Measurements from ENCODE around the gene AATF. TPM values are rescaled to one million over a fixed set of nuclear protein-coding genes. Genes with fewer than 3 reads are reported as not detected.

Gene AATF
- total RNA-seq, 5 donors from 2014 or later (not counting 1 experiment from before 2014, with no cell fraction given), result 52.5 to 65.0 (median 59.7) TPM

GRCh38 chr17:37062021-37062420, 113.3 kb downstream of the AATF start:
- Mint-ChIP-seq H3K27ac (no peak overlapping the region), H3K4me1 (no peaks in the 10 kb centered on the region), H3K9me3 (no peaks in the 10 kb centered on the region), H3K4me3 (no peak overlapping the region), H3K27me3 (no peaks in the 10 kb centered on the region), H3K36me3 (peaks cover 7% of the 10 kb centered on the region)
- Histone ChIP-seq H3K4me1 (ENCODE audit: control insufficient read depth in 1 of 2, extremely low read depth in 1 of 2, insufficient read depth in 2 of 2, low read length in 2 of 2) (no peaks in the 10 kb centered on the region), H3K4me3 (ENCODE audit: control insufficient read depth in 1 of 2, extremely low read depth in 1 of 2, low read length in 1 of 2) (no peak overlapping the region), H3K27ac (ENCODE audit: low read length) (no peak overlapping the region), H3K9me3 (no peaks in the 10 kb centered on the region), H3K36me3 (ENCODE audit: control insufficient read depth in 2 of 2, extremely low read depth in 1 of 2, insufficient read depth in 1 of 2, low read length in 1 of 2) (peaks cover 3 to 8% of the 10 kb centered on the region in 2 donors), H3K27me3 (replicated peaks in 1 of 2; ENCODE audit: control insufficient read depth in 2 of 2, extremely low read depth in 1 of 2, insufficient read depth in 2 of 2, low read length in 1 of 2) (peaks cover 2 to 6% of the 10 kb centered on the region in 2 experiments)
- WGBS (ENCODE audit: insufficient coverage), result 82% methylated on average over 6 of the region's 9 CpGs
- CTCF ChIA-PET, result interaction anchor here in 1 of 2 donors (0.5 kb wide), 1 partner anchor 572 kb away, joined by 3 read pairs; no protein-coding TSS in a partner anchor
- POLR2A ChIA-PET, result no interaction called here
- ATAC-seq (replicated peaks in 1 of 4) (no peak), DNase-seq (no peak)

DNA sequence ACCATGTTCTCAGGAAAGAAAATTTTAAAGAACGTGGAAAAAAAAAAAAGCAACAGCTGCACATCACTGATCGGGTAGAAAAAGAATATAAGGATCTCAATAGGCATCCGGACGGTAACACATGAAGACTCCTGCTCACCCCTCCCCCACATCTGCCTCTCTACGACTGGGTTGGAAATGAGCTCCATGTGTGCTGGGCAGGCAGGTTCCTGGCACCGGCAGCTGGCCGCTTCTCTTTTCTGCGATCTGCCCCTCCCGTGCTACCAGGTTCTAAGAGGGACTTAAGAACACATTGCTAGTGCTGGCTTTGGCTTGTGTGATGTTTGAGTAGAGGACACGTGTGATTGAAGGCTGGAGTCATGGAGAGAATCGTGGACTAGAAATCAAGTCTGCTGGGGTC, 115.5 kb downstream of the AATF start:
- H3K36me3 ChIP-seq (ENCODE audit: control insufficient read depth in 2 of 2, extremely low read depth in 1 of 2, insufficient read depth in 1 of 2, low read length in 1 of 2), result no peaks in the 10 kb centered on the region
- Mint-ChIP-seq H3K36me3 (no peaks in the 10 kb centered on the region), H3K4me3 (no peak overlapping the region), H3K27me3 (no peaks in the 10 kb centered on the region), H3K9me3 (no peaks in the 10 kb centered on the region), H3K4me1 (no peaks in the 10 kb centered on the region), H3K27ac (no peak overlapping the region)
- ATAC-seq (replicated peaks in 1 of 4), result no peak
- no peaks in the 10 kb centered on the region for H3K9me3 ChIP-seq
- H3K4me3 ChIP-seq (ENCODE audit: control insufficient read depth in 1 of 2, extremely low read depth in 1 of 2, low read length in 1 of 2), result no peak overlapping the region
- DNase-seq, result no peak
- 90% methylated on average over 6 of the region's 11 CpGs for WGBS (ENCODE audit: insufficient coverage)
- no peaks in the 10 kb centered on the region for H3K4me1 ChIP-seq (ENCODE audit: control insufficient read depth in 1 of 2, extremely low read depth in 1 of 2, insufficient read depth in 2 of 2, low read length in 2 of 2)
- CTCF ChIA-PET, result no interaction called here
- no peak overlapping the region for H3K27ac ChIP-seq (ENCODE audit: low read length)
- H3K27me3 ChIP-seq (replicated peaks in 1 of 2; ENCODE audit: control insufficient read depth in 2 of 2, extremely low read depth in 1 of 2, insufficient read depth in 2 of 2, low read length in 1 of 2), result peaks cover 2 to 8% of the 10 kb centered on the region in 2 experiments
- POLR2A ChIA-PET, result no interaction called here

DNA sequence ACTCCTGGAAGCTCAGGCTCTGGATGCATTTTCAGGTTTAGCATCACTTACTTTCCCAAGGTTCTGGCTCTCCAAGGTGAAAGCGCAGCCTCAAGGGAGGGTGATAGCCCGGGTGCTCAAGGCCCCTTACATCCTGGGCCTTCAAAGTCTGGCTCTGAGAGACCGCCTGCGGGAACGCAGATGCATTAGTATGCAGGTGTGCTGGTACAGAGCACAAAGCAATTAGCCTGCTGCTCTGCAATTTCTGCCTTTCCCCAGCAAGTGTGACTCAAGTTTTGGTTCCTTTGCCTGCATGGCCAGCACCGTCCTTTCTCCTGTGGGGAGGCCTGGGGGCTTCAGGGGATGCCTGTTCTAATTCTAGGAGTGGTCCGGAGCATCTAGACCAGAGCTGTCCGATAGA, 116.2 kb downstream of the AATF start:
- Histone ChIP-seq H3K36me3 (ENCODE audit: control insufficient read depth in 2 of 2, extremely low read depth in 1 of 2, insufficient read depth in 1 of 2, low read length in 1 of 2) (no peaks in the 10 kb centered on the region), H3K9me3 (no peaks in the 10 kb centered on the region), H3K4me3 (ENCODE audit: control insufficient read depth in 1 of 2, extremely low read depth in 1 of 2, low read length in 1 of 2) (no peak overlapping the region), H3K4me1 (ENCODE audit: control insufficient read depth in 1 of 2, extremely low read depth in 1 of 2, insufficient read depth in 2 of 2, low read length in 2 of 2) (no peaks in the 10 kb centered on the region), H3K27ac (ENCODE audit: low read length) (no peak overlapping the region), H3K27me3 (replicated peaks in 1 of 2; ENCODE audit: control insufficient read depth in 2 of 2, extremely low read depth in 1 of 2, insufficient read depth in 2 of 2, low read length in 1 of 2) (peaks cover 2 to 8% of the 10 kb centered on the region in 2 experiments)
- no peaks in the 10 kb centered on the region for H3K9me3 Mint-ChIP-seq
- H3K4me1 Mint-ChIP-seq, result no peaks in the 10 kb centered on the region
- POLR2A ChIA-PET, result no interaction called here
- CTCF ChIA-PET, result no interaction called here
- DNase-seq, result no peak
- H3K36me3 Mint-ChIP-seq, result no peaks in the 10 kb centered on the region
- no peak overlapping the region for H3K27ac Mint-ChIP-seq
- H3K27me3 Mint-ChIP-seq, result no peaks in the 10 kb centered on the region
- ATAC-seq (replicated peaks in 1 of 4), result no peak
- no peak overlapping the region for H3K4me3 Mint-ChIP-seq
- WGBS (ENCODE audit: insufficient coverage), result 90% methylated on average over 8 of the region's 8 CpGs

GRCh38 chr17:37065486-37066321, 117.0 kb downstream of the AATF start:
- Mint-ChIP-seq H3K27me3 (no peaks in the 10 kb centered on the region), H3K9me3 (no peaks in the 10 kb centered on the region), H3K4me3 (no peak overlapping the region), H3K27ac (no peak overlapping the region), H3K4me1 (no peaks in the 10 kb centered on the region), H3K36me3 (no peaks in the 10 kb centered on the region)
- ATAC-seq (replicated peaks in 1 of 4) (no peak), DNase-seq (no peak)
- WGBS (ENCODE audit: insufficient coverage), result 68% methylated on average over 13 of the region's 23 CpGs
- Histone ChIP-seq H3K27me3 (replicated peaks in 1 of 2; ENCODE audit: control insufficient read depth in 2 of 2, extremely low read depth in 1 of 2, insufficient read depth in 2 of 2, low read length in 1 of 2) (peaks cover 2 to 8% of the 10 kb centered on the region in 2 experiments), H3K36me3 (ENCODE audit: control insufficient read depth in 2 of 2, extremely low read depth in 1 of 2, insufficient read depth in 1 of 2, low read length in 1 of 2) (no peaks in the 10 kb centered on the region), H3K4me1 (ENCODE audit: control insufficient read depth in 1 of 2, extremely low read depth in 1 of 2, insufficient read depth in 2 of 2, low read length in 2 of 2) (no peaks in the 10 kb centered on the region), H3K4me3 (ENCODE audit: control insufficient read depth in 1 of 2, extremely low read depth in 1 of 2, low read length in 1 of 2) (no peak overlapping the region), H3K9me3 (no peaks in the 10 kb centered on the region), H3K27ac (ENCODE audit: low read length) (no peak overlapping the region)
- CTCF ChIA-PET, result no interaction called here
- POLR2A ChIA-PET, result no interaction called here

GRCh38 chr17:37066322-37067255, 117.8 kb downstream of the AATF start:
- DNase-seq, result no peak
- Mint-ChIP-seq H3K9me3 (no peaks in the 10 kb centered on the region), H3K4me3 (no peak overlapping the region), H3K4me1 (no peaks in the 10 kb centered on the region), H3K36me3 (no peaks in the 10 kb centered on the region), H3K27me3 (no peaks in the 10 kb centered on the region), H3K27ac (no peak overlapping the region)
- no peak for ATAC-seq (replicated peaks in 1 of 4)
- Histone ChIP-seq H3K9me3 (no peaks in the 10 kb centered on the region), H3K36me3 (ENCODE audit: control insufficient read depth in 2 of 2, extremely low read depth in 1 of 2, insufficient read depth in 1 of 2, low read length in 1 of 2) (no peaks in the 10 kb centered on the region), H3K4me3 (ENCODE audit: control insufficient read depth in 1 of 2, extremely low read depth in 1 of 2, low read length in 1 of 2) (no peak overlapping the region), H3K27ac (ENCODE audit: low read length) (no peak overlapping the region), H3K27me3 (replicated peaks in 1 of 2; ENCODE audit: control insufficient read depth in 2 of 2, extremely low read depth in 1 of 2, insufficient read depth in 2 of 2, low read length in 1 of 2) (peaks cover 2 to 8% of the 10 kb centered on the region in 2 experiments), H3K4me1 (ENCODE audit: control insufficient read depth in 1 of 2, extremely low read depth in 1 of 2, insufficient read depth in 2 of 2, low read length in 2 of 2) (no peaks in the 10 kb centered on the region)
- CTCF ChIA-PET, result no interaction called here
- WGBS (ENCODE audit: insufficient coverage), result 75% methylated on average over 17 of the region's 25 CpGs
- POLR2A ChIA-PET, result interaction anchor here in 1 of 2 donors (0.7 kb wide), 1 partner anchor 106 kb away, joined by 5 read pairs; no protein-coding TSS in a partner anchor

- no peak for DNase-seq
- H3K4me1 Mint-ChIP-seq, result no peaks in the 10 kb centered on the region
- H3K9me3 Mint-ChIP-seq, result no peaks in the 10 kb centered on the region
- H3K9me3 ChIP-seq, result no peaks in the 10 kb centered on the region
- WGBS (ENCODE audit: insufficient coverage), result 91% methylated on average over 5 of the region's 13 CpGs
- no peaks in the 10 kb centered on the region for H3K27me3 Mint-ChIP-seq
- no peak for ATAC-seq (replicated peaks in 1 of 4)
- H3K27me3 ChIP-seq (replicated peaks in 1 of 2; ENCODE audit: control insufficient read depth in 2 of 2, extremely low read depth in 1 of 2, insufficient read depth in 2 of 2, low read length in 1 of 2), result peaks cover 2 to 8% of the 10 kb centered on the region in 2 experiments
- POLR2A ChIA-PET, result interaction anchor here in 1 of 2 donors (0.5 kb wide), 1 partner anchor 117 kb away, joined by 13 read pairs; no protein-coding TSS in a partner anchor
- H3K27ac Mint-ChIP-seq, result no peak overlapping the region
- no peak overlapping the region for H3K4me3 Mint-ChIP-seq
- CTCF ChIA-PET, result interaction anchor here in 1 of 2 donors (0.6 kb wide), 1 partner anchor 21 kb away, joined by 4 read pairs; no protein-coding TSS in a partner anchor
- H3K27ac ChIP-seq (ENCODE audit: low read length), result no peak overlapping the region
- H3K36me3 ChIP-seq (ENCODE audit: control insufficient read depth in 2 of 2, extremely low read depth in 1 of 2, insufficient read depth in 1 of 2, low read length in 1 of 2), result no peaks in the 10 kb centered on the region
- H3K4me1 ChIP-seq (ENCODE audit: control insufficient read depth in 1 of 2, extremely low read depth in 1 of 2, insufficient read depth in 2 of 2, low read length in 2 of 2), result no peaks in the 10 kb centered on the region
- H3K36me3 Mint-ChIP-seq, result no peaks in the 10 kb centered on the region
- H3K4me3 ChIP-seq (ENCODE audit: control insufficient read depth in 1 of 2, extremely low read depth in 1 of 2, low read length in 1 of 2), result no peak overlapping the region
These were observed 118.9 kb downstream of the AATF start for GRCh38 chr17:37067555-37068111.

Data from T-cell (primary cell).